Measurements from ENCODE around the gene LTBP2.
A peak's percentile ranks its signal among the peaks of the same experiment; 100 is the strongest.

LTBP2 gene

DNA sequence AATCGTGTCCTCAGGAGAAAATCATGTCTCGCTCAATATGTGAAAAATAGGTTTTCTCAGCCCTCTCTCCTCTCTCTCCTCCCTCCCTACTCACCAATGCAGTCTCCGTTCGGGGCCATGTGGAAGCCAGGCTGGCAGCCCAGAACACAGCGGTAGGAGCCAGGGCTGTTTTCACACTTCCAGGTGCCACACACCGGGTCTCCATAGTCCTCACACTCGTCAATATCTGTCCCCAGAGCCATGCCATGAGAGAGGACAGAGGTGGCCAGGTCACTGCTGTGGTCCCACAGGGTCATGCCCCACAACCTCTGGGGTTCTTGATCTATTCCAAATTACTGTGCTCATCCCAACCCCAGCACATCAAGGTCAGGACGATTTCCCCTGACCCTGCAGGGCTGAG lies 105.0 kb downstream of the LTBP2 start:
- DNase-seq (ENCODE audit: low read depth in 3 of 3) = no peak

DNA sequence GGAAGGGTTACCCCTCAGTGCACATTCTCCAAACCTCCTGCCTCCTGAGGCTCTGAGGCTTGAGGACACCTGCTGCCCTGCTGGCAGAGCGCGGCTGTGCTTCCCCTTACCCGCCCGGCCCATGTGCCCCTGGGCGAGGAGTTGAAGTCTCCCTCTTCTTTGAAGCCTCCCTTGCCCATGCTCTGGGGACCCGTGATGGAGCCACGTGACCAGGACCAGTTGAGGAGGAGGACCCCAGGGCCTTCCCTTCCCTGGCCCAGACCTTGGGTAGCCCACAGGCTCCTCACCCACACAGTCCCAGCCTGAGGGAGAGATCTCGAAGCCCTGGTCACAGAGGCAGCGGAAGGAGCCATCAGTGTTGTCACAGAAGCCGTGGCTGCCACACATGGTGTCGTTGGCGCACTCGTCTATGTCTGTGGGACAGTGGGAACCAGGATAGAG lies 105.6 kb downstream of the LTBP2 start:
- no peak for DNase-seq (ENCODE audit: low read depth in 3 of 3)

GRCh38 chr14:74505831-74506230 lies 106.2 kb downstream of the LTBP2 start:
- no peak for DNase-seq (ENCODE audit: low read depth in 3 of 3)

DNA sequence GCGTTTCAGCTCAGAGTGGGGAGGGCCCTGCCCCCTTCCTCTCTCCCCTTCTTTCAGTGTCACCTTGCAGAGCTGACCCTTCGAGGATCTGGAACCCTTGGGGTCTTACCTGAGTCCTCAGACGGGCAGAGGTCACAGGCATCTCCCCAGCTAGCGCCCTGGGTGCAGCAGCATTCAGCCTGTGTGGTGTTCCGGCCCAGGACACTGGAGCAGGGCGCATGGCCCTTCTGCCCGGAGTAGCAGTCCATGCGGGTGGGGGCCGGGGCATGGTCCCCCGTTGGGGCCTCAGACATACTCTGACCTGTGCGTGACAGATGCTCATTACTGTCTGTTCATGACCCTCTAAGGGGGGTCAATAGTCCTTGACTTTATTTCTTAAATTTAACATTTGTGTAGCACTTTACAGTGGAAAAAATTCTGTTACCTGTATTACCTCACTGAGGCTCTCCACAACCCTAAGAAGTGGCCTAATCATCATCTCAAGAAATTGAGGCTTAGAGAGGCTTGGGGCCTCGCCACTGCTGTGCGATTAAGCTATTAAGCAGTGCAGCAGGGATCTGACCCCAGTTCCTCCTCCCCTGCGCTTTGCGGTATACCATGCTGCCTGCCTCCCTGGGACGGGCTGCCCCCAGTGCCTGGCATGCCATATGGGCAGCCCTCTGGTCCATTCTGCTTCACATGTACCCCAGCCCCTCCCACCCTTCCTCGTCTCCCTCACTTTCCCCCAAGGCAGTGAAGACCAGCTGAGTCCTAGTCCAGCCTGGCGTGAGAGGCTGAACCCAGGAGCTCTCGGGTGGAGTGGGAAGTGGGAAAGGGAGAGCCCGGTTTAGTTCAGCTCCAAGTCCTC lies 106.9 kb downstream of the LTBP2 start:
- DNase-seq (ENCODE audit: low read depth in 3 of 3) = no peak

DNA sequence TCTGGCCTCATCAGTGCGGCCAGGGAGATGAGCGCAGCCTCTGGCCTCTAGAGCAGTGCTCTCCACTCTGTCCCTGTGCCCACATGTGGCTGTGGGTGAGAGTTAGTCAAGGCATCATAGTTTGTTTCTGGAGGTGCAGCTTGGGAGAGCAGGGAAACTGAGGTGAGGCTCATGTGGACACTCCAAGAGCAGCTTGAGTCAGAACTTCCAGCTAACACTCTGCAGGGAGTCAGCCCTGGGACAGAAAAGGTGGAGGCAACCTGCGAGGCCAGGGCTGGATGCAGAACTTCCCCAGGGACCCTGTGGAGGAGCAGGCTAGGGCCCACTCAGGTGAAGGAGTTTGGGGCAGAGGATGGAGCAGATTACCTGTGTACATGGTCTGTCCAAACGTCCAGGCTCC lies 107.6 kb downstream of the LTBP2 start:
- no peak for DNase-seq (ENCODE audit: low read depth in 3 of 3)

DNA sequence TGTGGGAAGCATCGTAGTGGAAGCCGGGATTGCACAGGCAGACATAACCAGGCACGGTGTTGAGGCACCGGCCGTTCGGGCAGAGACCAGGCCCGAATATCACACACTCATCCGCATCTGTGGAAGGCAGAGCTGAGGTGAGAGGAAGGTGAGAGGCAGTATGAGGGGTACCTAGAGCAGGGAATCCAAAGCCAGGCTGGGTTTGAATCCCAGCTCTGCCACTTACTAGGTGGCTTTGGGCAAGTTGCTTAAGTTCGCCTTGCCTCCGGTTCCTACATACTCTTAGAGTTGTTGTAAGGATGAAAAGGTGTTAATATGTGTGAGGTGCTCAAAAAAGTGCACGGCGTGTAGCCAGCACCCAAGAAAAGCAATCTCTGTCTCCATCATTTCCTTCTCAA lies 108.1 kb downstream of the LTBP2 start:
- DNase-seq (ENCODE audit: low read depth in 3 of 3) = no peak

DNA sequence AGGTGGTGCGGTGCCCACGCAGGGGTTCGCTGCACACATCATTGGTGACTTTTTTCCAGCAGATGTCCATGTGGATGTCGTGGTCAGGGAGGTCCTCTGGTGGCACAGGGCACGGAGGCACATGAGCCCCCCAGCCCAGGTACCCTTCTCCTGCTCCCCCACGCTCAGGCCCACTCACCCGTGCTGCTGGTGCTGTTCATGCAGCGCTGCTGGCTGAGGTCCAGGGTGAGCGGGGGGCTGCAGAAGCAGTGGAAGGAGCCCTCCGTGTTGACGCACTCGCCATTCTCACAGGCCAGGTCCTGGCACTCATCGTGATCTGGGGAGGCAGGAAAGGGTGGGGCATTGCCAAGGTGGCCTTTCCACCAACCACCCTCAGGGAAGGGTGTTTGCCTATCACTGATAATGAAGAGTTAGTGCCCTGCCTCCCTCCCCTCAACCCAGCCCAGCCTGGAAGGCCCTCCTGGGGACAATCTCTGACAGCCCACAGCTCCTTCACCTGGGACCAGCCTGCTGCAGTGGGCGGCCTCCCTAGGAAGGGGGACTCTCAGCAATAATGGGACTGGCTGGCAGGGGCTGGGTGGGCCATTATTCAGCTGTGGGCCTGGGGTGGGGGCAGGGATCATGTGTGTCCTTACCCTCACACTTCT lies 108.6 kb downstream of the LTBP2 start:
- no peak for DNase-seq (ENCODE audit: low read depth in 3 of 3)

GRCh38 chr14:74502236-74503019 lies 109.6 kb downstream of the LTBP2 start:
- DNase-seq (ENCODE audit: low read depth in 3 of 3) = no peak

DNA sequence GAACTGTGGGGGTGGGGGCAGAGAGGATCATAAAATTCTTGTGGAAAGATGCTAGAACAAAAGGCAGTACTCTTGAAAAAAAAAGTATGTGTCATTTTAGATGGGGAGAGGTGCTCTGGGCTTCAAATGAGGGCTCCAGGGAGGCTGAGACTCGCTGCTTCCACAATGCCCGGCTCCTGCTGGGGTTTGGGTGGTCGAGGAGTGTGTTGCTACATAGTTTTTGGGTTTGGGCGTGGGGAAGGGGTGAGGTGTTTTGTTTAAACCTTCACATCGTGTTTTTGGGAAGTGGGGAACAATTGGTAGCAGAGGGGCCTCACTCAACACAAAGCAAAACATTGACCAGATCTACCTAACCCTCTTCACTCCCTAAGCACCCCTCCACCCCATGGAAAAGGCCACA lies 110.3 kb downstream of the LTBP2 start:
- DNase-seq (ENCODE audit: low read depth in 3 of 3) = no peak

- no peak for DNase-seq (ENCODE audit: low read depth in 3 of 3)
Observed at GRCh38 chr14:74501135-74501614, 110.9 kb downstream of the LTBP2 start.

DNA sequence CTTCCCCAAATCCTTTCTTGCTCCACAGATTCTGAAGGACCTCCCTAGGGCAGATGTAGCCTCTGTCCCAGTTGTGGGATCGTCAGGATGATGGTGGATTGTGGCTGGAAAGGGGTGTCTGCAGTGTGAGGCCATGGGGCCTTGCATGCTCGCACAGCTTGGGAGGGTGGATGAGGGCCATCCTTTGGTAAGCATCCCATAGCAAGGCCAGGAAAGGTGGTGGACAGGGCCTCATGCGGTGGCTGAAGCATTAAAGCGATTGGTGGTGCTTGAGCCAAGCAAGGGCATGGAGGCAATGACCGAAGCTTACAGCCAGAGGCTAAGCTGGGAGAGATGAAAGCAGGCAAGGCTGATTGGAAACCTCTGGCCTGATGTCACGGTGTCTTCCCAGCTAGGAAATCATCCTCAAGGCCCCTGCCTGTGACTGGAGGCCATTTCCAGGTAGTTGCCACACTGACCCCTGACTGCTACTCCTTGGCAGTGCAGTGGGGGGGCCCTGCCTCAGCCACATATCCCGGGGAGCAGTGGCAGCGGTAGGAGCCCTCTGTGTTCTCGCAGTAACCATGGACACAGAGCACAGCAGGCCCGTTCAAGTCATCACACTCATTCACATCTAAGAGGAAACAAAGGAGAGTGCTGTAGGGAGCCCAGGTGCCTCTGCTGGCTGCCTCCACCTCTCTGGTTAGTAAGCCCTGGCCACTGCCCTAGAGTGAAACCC lies 111.5 kb downstream of the LTBP2 start:
- DNase-seq (ENCODE audit: low read depth in 3 of 3) = no peak

DNA sequence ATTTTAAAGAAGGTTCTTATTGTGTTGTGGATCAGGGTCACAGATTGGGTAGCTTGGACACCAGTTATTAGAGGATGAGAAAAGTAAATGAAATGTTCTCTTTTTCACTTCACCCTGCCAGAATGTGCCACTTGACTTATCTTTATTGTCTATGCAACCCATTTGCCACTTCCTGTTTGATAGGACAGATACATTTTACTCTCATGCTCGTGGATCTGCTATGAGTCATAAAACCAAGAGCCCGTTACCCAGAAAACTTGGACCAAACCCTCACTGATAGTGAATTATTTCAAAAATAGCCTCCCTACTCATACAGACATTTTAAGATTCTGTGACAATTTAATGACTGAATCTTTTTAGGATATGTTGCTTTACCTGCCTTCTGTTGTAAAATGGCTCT lies 116.7 kb downstream of the LTBP2 start:
- no peak for DNase-seq (ENCODE audit: low read depth in 3 of 3)

DNA sequence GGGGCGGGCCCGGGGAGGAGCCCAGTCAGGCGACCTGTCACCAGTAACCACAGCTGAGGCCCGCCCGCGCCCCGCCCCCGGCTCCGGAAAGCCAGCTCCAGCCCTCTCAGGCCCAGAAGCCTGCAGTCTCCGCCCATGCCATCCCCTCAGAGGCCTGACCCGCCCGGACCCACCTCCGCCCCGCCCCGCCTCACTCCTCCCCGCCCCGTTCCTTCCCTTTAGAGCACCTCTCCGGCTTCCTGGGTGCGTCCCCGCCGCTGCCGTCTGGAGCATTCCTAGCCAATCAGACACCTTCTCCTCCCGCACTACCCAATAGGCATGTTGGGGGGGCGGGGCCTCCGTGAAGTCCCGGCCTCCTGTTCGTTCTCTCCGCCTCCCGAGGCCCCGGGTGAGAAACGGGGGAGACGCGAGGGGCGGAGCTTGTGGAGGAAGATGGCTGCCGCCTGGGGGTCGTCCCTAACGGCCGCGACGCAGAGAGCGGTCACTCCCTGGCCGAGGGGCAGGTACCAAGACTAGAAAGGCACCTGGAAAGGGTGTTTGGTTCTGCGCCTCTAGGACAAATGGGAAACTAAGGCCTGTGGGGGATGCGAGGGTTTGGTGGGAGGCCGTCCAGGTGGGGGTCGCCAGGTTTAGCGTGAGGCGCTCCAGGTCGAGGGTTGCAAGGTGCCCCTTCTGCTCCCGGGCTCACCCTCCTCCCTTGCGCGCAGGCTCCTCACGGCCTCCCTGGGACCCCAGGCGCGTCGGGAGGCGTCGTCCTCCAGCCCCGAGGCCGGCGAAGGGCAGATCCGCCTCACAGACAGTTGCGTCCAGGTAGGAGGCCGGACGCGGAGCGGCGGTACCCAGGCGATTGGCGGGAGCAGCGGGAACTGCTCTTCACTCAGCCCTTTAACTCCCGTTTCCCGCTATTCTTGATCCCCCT lies 118.4 kb downstream of the LTBP2 start, which contains the start of gene ISCA2:
ISCA2 (plus strand) TSS at position 423 of the 919 bp plus-strand sequence; CDS start at position 433, 10 bp downstream.
- DNase-seq (ENCODE audit: low read depth in 3 of 3) = peak; percentile 99 to 100 (median 99)

DNA sequence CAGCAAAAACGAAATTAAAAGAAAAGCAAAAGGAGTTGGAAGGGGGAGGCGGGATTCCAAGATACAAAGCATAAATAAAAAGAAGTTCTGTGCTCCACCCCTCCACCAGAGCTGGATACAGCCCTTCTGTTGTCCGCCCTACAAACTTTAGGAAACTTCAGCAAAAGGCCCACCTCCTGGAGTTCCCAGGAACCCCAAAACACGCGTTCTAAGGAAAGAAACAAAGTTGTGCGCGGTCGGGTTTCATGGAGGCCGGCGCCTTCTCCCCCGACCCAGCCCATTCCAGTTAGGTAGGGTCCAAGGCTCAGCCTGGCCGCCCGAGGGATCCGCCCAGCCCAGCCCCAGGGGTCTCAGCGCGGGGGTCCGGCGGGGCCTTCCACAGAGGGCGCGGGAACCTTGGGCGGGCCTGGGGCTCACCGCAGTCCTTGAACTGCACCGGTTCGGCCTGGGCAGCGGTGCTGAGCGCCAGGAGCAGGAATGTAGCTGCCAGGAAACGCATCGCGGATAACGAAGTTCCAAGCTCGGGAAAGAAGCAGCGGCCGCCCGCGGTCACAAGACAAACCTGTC lies 119.2 kb downstream of the LTBP2 start, which contains the start of gene NPC2:
NPC2 (minus strand) TSS at position 530 of the 567 bp plus-strand sequence; CDS start at position 499, 31 bp downstream.
- DNase-seq (ENCODE audit: low read depth in 3 of 3) = no peak

GRCh38 chr14:74491956-74492775 lies 119.9 kb downstream of the LTBP2 start:
- DNase-seq (ENCODE audit: low read depth in 3 of 3) = no peak

DNA sequence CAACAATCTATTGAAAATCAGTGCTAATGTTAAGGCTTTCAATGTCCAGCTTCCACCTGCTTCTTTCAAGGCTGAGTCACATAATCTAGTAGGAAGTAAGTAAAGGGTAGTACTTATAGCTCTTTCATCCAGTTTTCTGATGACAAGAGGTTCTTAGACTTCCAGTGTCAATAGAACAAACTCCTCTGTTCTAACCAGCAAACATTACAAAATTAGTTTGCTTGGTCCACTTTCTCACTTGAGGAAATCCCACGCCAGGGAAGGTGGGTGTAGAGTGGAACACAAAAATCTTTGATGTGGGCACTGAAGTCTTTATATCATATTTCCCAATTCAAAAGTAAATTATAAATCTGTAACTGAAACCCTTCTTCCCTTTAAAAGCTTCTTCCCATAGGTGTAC lies 121.6 kb downstream of the LTBP2 start:
- no peak for DNase-seq (ENCODE audit: low read depth in 3 of 3)

DNA sequence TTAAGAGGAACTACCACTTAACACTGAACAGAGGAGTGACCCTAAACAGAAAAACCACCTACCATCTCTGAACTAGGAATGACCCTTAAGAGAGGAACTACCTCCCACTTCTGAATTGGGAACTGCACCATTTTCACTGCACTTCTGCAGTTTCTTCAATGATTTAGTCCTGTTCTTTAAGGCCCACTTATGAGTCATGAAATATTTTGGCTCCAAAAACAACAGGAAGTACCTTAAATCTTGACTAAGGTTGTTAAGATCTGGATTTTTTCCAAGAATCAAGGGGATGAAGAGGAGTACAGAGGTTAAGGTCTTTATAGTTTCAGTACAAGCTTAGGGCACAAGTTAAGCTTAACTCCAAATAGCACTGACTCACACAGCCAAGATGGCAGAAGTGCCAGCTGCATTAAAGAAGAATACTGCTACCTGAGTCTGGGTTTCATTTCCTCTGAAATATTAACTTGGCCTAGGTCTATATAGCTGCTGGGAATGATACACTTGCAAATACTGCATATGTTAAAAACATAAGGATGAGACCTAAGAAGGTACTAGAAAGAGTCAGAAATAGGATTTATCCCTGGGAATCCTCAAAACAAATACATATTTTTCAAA lies 123.1 kb downstream of the LTBP2 start:
- no peak for DNase-seq (ENCODE audit: low read depth in 3 of 3)

DNA sequence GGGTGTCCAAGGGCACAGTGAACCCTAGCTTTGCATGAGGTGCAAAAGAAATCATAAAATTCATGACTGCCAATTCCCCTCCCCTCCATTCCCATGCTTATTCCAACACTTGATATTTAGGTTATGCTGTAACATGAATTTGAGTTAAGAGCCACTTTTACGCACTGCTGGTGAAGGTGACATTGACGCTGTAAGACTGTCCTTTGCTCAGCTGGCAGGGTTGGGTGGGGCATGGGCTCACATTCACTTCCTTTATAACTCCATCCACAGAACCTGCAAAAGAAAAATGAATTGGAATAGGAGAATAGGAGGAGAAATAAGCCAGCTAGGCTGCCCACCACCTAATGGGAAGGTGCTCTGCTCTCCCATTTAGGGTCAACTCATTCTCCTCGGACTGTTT lies 125.9 kb downstream of the LTBP2 start:
- no peak for DNase-seq (ENCODE audit: low read depth in 3 of 3)

DNA sequence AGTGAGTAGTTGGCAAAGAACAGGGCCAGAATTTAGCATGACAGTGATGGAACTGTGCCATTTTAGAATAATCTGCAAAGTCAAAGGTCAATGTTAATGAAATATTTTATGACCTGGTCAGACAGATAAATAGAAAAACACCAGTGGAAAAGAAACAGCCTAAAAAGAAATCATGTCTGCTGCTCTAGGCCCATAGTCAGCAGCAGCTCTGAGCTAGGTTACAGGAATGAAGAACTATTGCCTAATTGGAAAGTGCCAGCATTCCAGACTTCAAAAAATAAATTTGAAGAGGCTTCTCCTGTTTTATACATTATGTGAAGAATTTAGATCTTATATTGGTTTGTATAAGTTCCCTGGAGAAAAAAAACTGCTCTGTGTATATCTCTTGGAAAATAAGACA lies 128.7 kb downstream of the LTBP2 start:
- DNase-seq (ENCODE audit: low read depth in 3 of 3) = no peak
